ENCODE measurements around the gene MAPRE2. TPM values are rescaled to one million over a fixed set of nuclear protein-coding genes. Genes with fewer than 3 reads are reported as not detected.

MAPRE2 gene
- total RNA-seq, 1 donor from 2014 or later, result 9.4 TPM

GRCh38 chr18:35136248-35136647 lies 95.0 kb downstream of the MAPRE2 start:
- H3K36me3 ChIP-seq (ENCODE audit: control insufficient read depth in 3 of 3, insufficient read depth in 3 of 3, low read length in 3 of 3), result peaks cover 55 to 83% (median 76%) of the 10 kb centered on the region in 3 donors
- H3K9me3 ChIP-seq (ENCODE audit: control insufficient read depth in 3 of 3, low read length in 3 of 3), result no peaks in the 10 kb centered on the region
- H3K27ac ChIP-seq (ENCODE audit: low read depth, low read length), result no peak overlapping the region
- H3K9ac ChIP-seq (ENCODE audit: low read depth in 1 of 3, low read length in 3 of 3), result no peak overlapping the region
- H3K27me3 ChIP-seq (ENCODE audit: control insufficient read depth in 3 of 3, insufficient read depth in 3 of 3, low read length in 3 of 3), result no peaks in the 10 kb centered on the region
- no peak overlapping the region for H3K4me3 ChIP-seq (ENCODE audit: low read length in 3 of 3)
- peaks cover 4 to 9% (median 9%) of the 10 kb centered on the region in 3 donors for H3K4me1 ChIP-seq (ENCODE audit: control insufficient read depth in 3 of 3, insufficient read depth in 3 of 3, low read length in 3 of 3)

GRCh38 chr18:35136885-35137284 lies 95.7 kb downstream of the MAPRE2 start:
- H3K27me3 ChIP-seq (ENCODE audit: control insufficient read depth in 3 of 3, insufficient read depth in 3 of 3, low read length in 3 of 3), result no peaks in the 10 kb centered on the region
- no peaks in the 10 kb centered on the region for H3K9me3 ChIP-seq (ENCODE audit: control insufficient read depth in 3 of 3, low read length in 3 of 3)
- H3K9ac ChIP-seq (ENCODE audit: low read depth in 1 of 3, low read length in 3 of 3), result no peak overlapping the region
- H3K4me1 ChIP-seq (ENCODE audit: control insufficient read depth in 3 of 3, insufficient read depth in 3 of 3, low read length in 3 of 3), result peaks cover 4 to 6% (median 6%) of the 10 kb centered on the region in 3 donors
- no peak overlapping the region for H3K27ac ChIP-seq (ENCODE audit: low read depth, low read length)
- no peak overlapping the region for H3K4me3 ChIP-seq (ENCODE audit: low read length in 3 of 3)
- H3K36me3 ChIP-seq (ENCODE audit: control insufficient read depth in 3 of 3, insufficient read depth in 3 of 3, low read length in 3 of 3), result peaks cover 55 to 80% (median 77%) of the 10 kb centered on the region in 3 donors

GRCh38 chr18:35137632-35138031 lies 96.4 kb downstream of the MAPRE2 start:
- peaks cover 0 to 13% (median 0%) of the 10 kb centered on the region in 3 donors for H3K4me1 ChIP-seq (ENCODE audit: control insufficient read depth in 3 of 3, insufficient read depth in 3 of 3, low read length in 3 of 3)
- H3K27me3 ChIP-seq (ENCODE audit: control insufficient read depth in 3 of 3, insufficient read depth in 3 of 3, low read length in 3 of 3), result no peaks in the 10 kb centered on the region
- no peak overlapping the region for H3K9ac ChIP-seq (ENCODE audit: low read depth in 1 of 3, low read length in 3 of 3)
- no peaks in the 10 kb centered on the region for H3K9me3 ChIP-seq (ENCODE audit: control insufficient read depth in 3 of 3, low read length in 3 of 3)
- H3K36me3 ChIP-seq (ENCODE audit: control insufficient read depth in 3 of 3, insufficient read depth in 3 of 3, low read length in 3 of 3), result peaks cover 56 to 77% (median 74%) of the 10 kb centered on the region in 3 donors
- no peak overlapping the region for H3K27ac ChIP-seq (ENCODE audit: low read depth, low read length)
- H3K4me3 ChIP-seq (ENCODE audit: low read length in 3 of 3), result no peak overlapping the region

- Histone ChIP-seq H3K4me1 (ENCODE audit: control insufficient read depth in 3 of 3, insufficient read depth in 3 of 3, low read length in 3 of 3) (peaks cover 0 to 15% (median 2%) of the 10 kb centered on the region in 3 donors), H3K36me3 (ENCODE audit: control insufficient read depth in 3 of 3, insufficient read depth in 3 of 3, low read length in 3 of 3) (peaks cover 55 to 69% (median 65%) of the 10 kb centered on the region in 3 donors), H3K27me3 (ENCODE audit: control insufficient read depth in 3 of 3, insufficient read depth in 3 of 3, low read length in 3 of 3) (no peaks in the 10 kb centered on the region), H3K9ac (ENCODE audit: low read depth in 1 of 3, low read length in 3 of 3) (no peak overlapping the region), H3K4me3 (ENCODE audit: low read length in 3 of 3) (no peak overlapping the region), H3K27ac (ENCODE audit: low read depth, low read length) (no peak overlapping the region), H3K9me3 (ENCODE audit: control insufficient read depth in 3 of 3, low read length in 3 of 3) (no peaks in the 10 kb centered on the region)
Observed at GRCh38 chr18:35138773-35139172, 97.6 kb downstream of the MAPRE2 start.

- Histone ChIP-seq H3K4me1 (ENCODE audit: control insufficient read depth in 3 of 3, insufficient read depth in 3 of 3, low read length in 3 of 3) (peaks cover 3 to 17% (median 7%) of the 10 kb centered on the region in 3 donors), H3K36me3 (ENCODE audit: control insufficient read depth in 3 of 3, insufficient read depth in 3 of 3, low read length in 3 of 3) (peaks cover 52 to 62% (median 59%) of the 10 kb centered on the region in 3 donors), H3K27me3 (ENCODE audit: control insufficient read depth in 3 of 3, insufficient read depth in 3 of 3, low read length in 3 of 3) (no peaks in the 10 kb centered on the region), H3K9me3 (ENCODE audit: control insufficient read depth in 3 of 3, low read length in 3 of 3) (no peaks in the 10 kb centered on the region), H3K9ac (ENCODE audit: low read depth in 1 of 3, low read length in 3 of 3) (no peak overlapping the region), H3K4me3 (ENCODE audit: low read length in 3 of 3) (no peak overlapping the region), H3K27ac (ENCODE audit: low read depth, low read length) (no peak overlapping the region)
Observed at GRCh38 chr18:35139517-35139916, 98.3 kb downstream of the MAPRE2 start.

GRCh38 chr18:35141077-35141476 lies 99.9 kb downstream of the MAPRE2 start:
- Histone ChIP-seq H3K36me3 (ENCODE audit: control insufficient read depth in 3 of 3, insufficient read depth in 3 of 3, low read length in 3 of 3) (peaks cover 39 to 51% (median 49%) of the 10 kb centered on the region in 3 donors), H3K9ac (ENCODE audit: low read depth in 1 of 3, low read length in 3 of 3) (no peak overlapping the region), H3K27me3 (ENCODE audit: control insufficient read depth in 3 of 3, insufficient read depth in 3 of 3, low read length in 3 of 3) (no peaks in the 10 kb centered on the region), H3K4me1 (ENCODE audit: control insufficient read depth in 3 of 3, insufficient read depth in 3 of 3, low read length in 3 of 3) (peaks cover 3 to 17% (median 7%) of the 10 kb centered on the region in 3 donors), H3K9me3 (ENCODE audit: control insufficient read depth in 3 of 3, low read length in 3 of 3) (no peaks in the 10 kb centered on the region), H3K4me3 (ENCODE audit: low read length in 3 of 3) (no peak overlapping the region), H3K27ac (ENCODE audit: low read depth, low read length) (no peak overlapping the region)

GRCh38 chr18:35141567-35142274 lies 100.5 kb downstream of the MAPRE2 start:
- Histone ChIP-seq H3K4me1 (ENCODE audit: control insufficient read depth in 3 of 3, insufficient read depth in 3 of 3, low read length in 3 of 3) (peaks cover 3 to 17% (median 7%) of the 10 kb centered on the region in 3 donors), H3K4me3 (ENCODE audit: low read length in 3 of 3) (no peak overlapping the region), H3K36me3 (ENCODE audit: control insufficient read depth in 3 of 3, insufficient read depth in 3 of 3, low read length in 3 of 3) (peaks cover 33 to 45% (median 43%) of the 10 kb centered on the region in 3 donors), H3K27ac (ENCODE audit: low read depth, low read length) (no peak overlapping the region), H3K9me3 (ENCODE audit: control insufficient read depth in 3 of 3, low read length in 3 of 3) (no peaks in the 10 kb centered on the region), H3K9ac (ENCODE audit: low read depth in 1 of 3, low read length in 3 of 3) (no peak overlapping the region), H3K27me3 (ENCODE audit: control insufficient read depth in 3 of 3, insufficient read depth in 3 of 3, low read length in 3 of 3) (no peaks in the 10 kb centered on the region)

- H3K9ac ChIP-seq (ENCODE audit: low read depth in 1 of 3, low read length in 3 of 3), result no peak overlapping the region
- peaks cover 28 to 40% (median 39%) of the 10 kb centered on the region in 3 donors for H3K36me3 ChIP-seq (ENCODE audit: control insufficient read depth in 3 of 3, insufficient read depth in 3 of 3, low read length in 3 of 3)
- peaks cover 3 to 17% (median 7%) of the 10 kb centered on the region in 3 donors for H3K4me1 ChIP-seq (ENCODE audit: control insufficient read depth in 3 of 3, insufficient read depth in 3 of 3, low read length in 3 of 3)
- no peak overlapping the region for H3K4me3 ChIP-seq (ENCODE audit: low read length in 3 of 3)
- no peaks in the 10 kb centered on the region for H3K27me3 ChIP-seq (ENCODE audit: control insufficient read depth in 3 of 3, insufficient read depth in 3 of 3, low read length in 3 of 3)
- no peak overlapping the region for H3K27ac ChIP-seq (ENCODE audit: low read depth, low read length)
- H3K9me3 ChIP-seq (ENCODE audit: control insufficient read depth in 3 of 3, low read length in 3 of 3), result no peaks in the 10 kb centered on the region
Observed at GRCh38 chr18:35142275-35142615, 101.0 kb downstream of the MAPRE2 start.

GRCh38 chr18:35143622-35144596 lies 102.7 kb downstream of the MAPRE2 start:
- Histone ChIP-seq H3K4me1 (ENCODE audit: control insufficient read depth in 3 of 3, insufficient read depth in 3 of 3, low read length in 3 of 3) (peaks cover 3 to 13% (median 7%) of the 10 kb centered on the region in 3 donors), H3K36me3 (ENCODE audit: control insufficient read depth in 3 of 3, insufficient read depth in 3 of 3, low read length in 3 of 3) (peaks cover 21 to 26% (median 25%) of the 10 kb centered on the region in 3 donors), H3K9me3 (ENCODE audit: control insufficient read depth in 3 of 3, low read length in 3 of 3) (no peaks in the 10 kb centered on the region), H3K9ac (ENCODE audit: low read depth in 1 of 3, low read length in 3 of 3) (peak overlapping the region in 1 of 3 donors; percentile 27), H3K27ac (ENCODE audit: low read depth, low read length) (no peak overlapping the region), H3K4me3 (ENCODE audit: low read length in 3 of 3) (no peak overlapping the region), H3K27me3 (ENCODE audit: control insufficient read depth in 3 of 3, insufficient read depth in 3 of 3, low read length in 3 of 3) (no peaks in the 10 kb centered on the region)

All from skeletal muscle tissue (tissue), 4 donors.